ENCODE data around the gene ALG1L2.
"Not testable (repeated sequence)": the region's sequence is repeated elsewhere in the genome, so short reads cannot be mapped to it uniquely, and the experiment has no call there.

Gene ALG1L2

DNA sequence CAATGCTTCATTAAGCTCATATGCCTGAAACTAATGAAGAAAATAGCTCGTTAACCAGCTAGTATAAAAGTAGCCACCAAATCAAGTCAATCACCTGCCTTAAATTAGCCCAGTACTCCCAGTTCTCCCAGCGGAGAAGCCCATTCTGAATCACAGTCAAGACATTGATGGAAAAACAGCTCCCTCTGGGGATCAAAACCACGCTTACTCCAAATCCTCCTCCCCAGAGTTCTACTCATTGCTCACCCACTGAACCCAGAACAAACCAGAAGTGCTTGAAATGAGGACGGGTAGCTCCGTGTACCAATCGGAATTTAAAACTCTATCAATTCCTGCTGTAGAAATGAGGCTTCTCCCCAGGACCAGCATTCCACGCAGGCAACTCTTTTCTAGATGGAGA lies 54.7 kb downstream of the ALG1L2 start:
- not testable (repeated sequence) for DNase-seq

DNA sequence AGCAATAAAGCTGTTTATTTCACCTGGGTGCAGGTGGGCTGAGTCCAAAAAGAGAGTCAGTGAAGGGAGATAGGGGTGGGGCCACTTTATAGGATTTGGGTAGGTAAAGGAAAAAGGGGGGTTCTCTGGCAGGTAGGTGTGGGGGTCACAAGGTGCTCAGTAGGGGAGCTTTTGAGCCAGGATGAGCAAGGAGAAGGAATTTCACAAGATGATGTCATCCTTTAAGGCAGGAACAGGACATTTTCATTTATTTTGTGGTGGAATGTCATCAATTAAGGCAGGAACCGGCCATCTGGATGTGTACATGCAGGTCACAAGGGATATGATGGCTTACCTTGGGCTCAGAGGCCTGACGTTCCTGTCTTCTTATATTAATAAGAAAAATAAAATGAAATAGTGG lies 56.1 kb downstream of the ALG1L2 start:
- DNase-seq = not testable (repeated sequence)

- DNase-seq = not testable (repeated sequence)
Observed at GRCh38 chr3:130138992-130139391, 57.4 kb downstream of the ALG1L2 start.

GRCh38 chr3:130140756-130141155 lies 59.1 kb downstream of the ALG1L2 start:
- DNase-seq = not testable (repeated sequence)

- DNase-seq = not testable (repeated sequence)
Observed at GRCh38 chr3:130143648-130144327, 62.2 kb downstream of the ALG1L2 start.

- peak; percentile 20 for DNase-seq
Observed at GRCh38 chr3:130144328-130144650, 62.7 kb downstream of the ALG1L2 start.

DNA sequence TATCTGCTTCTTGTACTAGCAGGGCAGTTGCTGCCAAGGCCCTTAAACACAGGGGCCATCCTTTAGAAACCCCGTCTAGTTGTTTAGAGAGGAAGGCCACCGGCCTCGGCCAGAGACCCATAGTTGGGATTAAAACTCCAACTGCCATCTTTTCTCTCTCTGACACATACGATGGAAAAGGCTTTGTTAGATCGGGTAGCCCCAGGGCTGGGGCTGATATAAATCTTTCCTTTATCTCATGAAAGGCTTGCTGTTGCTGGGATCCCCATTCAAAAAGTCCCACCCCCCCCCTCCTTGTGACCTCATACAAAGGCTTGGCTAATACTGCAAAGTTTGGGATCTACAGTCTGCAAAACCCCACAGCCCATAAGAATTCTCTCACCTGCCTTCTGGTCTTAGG lies 63.8 kb downstream of the ALG1L2 start:
- not testable (repeated sequence) for DNase-seq

DNA sequence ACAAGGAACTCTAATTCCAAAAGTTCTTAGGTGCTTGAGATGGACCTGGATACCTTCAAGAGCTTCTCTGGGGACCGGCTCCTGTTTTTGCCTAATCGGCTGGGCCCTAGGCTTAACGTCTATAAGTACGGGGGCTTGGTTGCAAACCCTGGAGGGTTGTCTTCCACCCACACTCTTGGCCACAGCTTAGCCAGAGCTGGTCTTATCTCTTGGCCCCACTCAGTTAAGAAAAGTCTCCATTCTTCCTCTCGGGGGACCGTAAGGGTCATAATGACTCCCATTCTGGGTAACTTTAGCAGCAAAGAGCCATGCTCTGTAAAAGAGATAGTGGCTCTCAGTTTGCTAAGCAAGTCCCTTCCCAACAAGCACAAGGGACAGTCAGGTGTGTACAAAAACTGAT lies 64.8 kb downstream of the ALG1L2 start:
- not testable (repeated sequence) for DNase-seq
